Measurements from ENCODE around the gene PSME3IP1.

PSME3IP1 gene, protein sequence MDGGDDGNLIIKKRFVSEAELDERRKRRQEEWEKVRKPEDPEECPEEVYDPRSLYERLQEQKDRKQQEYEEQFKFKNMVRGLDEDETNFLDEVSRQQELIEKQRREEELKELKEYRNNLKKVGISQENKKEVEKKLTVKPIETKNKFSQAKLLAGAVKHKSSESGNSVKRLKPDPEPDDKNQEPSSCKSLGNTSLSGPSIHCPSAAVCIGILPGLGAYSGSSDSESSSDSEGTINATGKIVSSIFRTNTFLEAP

DNA sequence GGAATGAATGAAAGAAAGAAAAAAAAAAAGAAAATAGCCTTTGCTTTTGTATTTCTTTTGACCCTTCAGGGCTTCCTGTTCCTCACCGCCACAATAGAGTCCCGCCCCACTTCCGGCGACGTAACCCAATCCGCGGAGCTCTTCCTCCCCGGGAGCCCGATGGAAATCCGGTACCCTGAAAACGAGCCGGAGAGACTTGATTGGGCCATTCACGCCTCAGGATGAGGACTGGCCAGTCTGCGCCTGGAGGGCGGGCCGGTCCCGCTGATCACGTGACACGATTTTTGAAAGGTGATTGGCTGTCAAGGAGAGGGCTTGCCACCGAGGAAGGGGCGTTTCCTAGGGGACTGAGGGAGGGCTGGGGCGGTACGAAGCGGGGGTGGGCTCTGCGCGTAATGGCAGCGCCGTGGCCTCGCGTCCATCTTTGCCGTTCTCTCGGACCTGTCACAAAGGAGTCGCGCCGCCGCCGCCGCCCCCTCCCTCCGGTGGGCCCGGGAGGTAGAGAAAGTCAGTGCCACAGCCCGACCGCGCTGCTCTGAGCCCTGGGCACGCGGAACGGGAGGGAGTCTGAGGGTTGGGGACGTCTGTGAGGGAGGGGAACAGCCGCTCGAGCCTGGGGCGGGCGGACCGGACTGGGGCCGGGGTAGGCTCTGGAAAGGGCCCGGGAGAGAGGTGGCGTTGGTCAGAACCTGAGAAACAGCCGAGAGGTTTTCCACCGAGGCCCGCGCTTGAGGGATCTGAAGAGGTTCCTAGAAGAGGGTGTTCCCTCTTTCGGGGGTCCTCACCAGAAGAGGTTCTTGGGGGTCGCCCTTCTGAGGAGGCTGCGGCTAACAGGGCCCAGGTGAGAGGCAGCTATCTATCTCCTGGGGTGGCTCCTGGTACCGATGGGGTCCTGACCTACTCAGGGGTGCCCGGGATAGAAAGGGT is at the start of gene PSME3IP1, which contains the start of gene RSPRY1:
PSME3IP1 (minus strand) TSS at position 95 of the 927 bp plus-strand sequence. CDS start 12,185 bp downstream, outside the sequence.
RSPRY1 (plus strand) TSS at position 385 of the 927 bp plus-strand sequence. CDS start 18,330 bp downstream, outside the sequence.
- intact Hi-C loops (cut with micrococcal nuclease): loop anchor here (1.0 kb wide), 1 partner anchor 59 kb away; the partner anchor contains the start of gene ARL2BP
- Mint-ChIP-seq H3K4me1 (ENCODE audit: low read depth) (peaks cover 49% of the 10 kb centered on the region), H3K9me3 (no peaks in the 10 kb centered on the region), H3K36me3 (ENCODE audit: low read depth) (peaks cover 34% of the 10 kb centered on the region), H3K27ac (peak within 1 kb of the TSS; percentile 93), H3K4me3 (peak within 1 kb of the TSS; percentile 93), H3K27me3 (no peaks in the 10 kb centered on the region)

DNA sequence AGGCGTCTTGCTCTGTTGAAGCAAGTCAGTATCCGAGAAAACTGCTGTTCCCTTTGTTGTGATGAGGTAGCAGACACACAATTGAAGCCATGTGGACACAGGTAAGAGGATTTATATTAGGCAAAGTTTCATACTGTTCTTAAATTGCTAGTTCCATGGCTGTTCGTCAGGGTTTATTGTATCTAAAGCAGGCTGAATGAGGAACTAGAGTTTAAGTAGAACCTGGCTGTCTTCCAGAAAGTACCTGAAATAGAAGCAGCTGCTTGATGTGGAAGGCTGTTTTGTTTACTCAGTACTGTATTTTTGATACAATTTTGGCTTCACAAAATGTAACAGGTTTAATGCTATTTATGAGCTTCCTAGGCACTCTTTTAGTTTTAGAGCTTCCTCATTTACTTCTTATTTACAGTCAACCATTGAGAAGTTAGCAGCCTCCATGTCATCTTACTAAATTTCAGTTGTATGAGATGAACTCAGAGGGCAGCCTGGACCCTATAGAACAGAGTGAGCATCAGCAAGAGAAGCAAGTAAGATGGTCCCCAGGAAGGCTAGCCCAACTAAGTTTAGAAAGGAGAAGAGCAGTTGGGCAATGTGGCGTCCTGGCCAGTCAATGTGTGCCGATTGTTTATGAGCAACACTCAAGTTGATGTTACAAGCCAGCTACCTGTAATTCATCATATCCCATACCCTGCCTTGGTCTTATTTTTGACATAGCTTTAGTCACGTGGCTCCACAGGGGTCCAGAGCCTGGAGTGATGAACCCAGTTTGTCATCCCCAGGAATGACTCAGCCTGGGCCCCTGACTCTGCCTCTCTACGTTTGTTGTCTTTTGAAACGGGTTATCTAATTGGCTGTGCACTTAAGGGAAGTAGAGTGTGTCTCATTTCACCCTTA is 49.5 kb upstream of the PSME3IP1 start:
- Mint-ChIP-seq H3K9me3 (no peaks in the 10 kb centered on the region), H3K4me1 (ENCODE audit: low read depth) (peaks cover 11% of the 10 kb centered on the region), H3K4me3 (no peak overlapping the region), H3K27ac (peak overlapping the region; percentile 56), H3K36me3 (ENCODE audit: low read depth) (peaks cover 78% of the 10 kb centered on the region), H3K27me3 (no peaks in the 10 kb centered on the region)
- intact Hi-C loops (cut with micrococcal nuclease): no loop called here

DNA sequence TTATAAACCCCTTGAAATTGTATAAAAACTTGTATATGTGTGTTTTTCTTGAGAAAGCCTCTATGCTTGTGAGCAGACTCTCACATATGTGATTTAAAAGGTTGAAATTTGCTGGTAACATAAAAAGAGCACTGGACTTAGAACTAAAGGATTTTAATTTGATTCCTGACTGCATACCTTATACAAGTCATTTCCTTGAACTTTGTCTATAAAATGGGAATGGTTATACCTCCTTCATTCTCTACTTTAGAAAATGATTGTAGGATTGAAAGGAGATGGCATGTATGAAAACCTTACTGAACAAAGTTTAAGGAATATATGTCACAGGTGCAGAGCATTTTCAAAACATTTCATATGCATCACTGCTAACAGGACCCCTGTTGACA is 48.9 kb upstream of the PSME3IP1 start:
- H3K27me3 Mint-ChIP-seq: no peaks in the 10 kb centered on the region
- peaks cover 10% of the 10 kb centered on the region for H3K4me1 Mint-ChIP-seq (ENCODE audit: low read depth)
- intact Hi-C loops (cut with micrococcal nuclease): no loop called here
- H3K9me3 Mint-ChIP-seq: no peaks in the 10 kb centered on the region
- no peak overlapping the region for H3K4me3 Mint-ChIP-seq
- peaks cover 85% of the 10 kb centered on the region for H3K36me3 Mint-ChIP-seq (ENCODE audit: low read depth)
- no peak overlapping the region for H3K27ac Mint-ChIP-seq

DNA sequence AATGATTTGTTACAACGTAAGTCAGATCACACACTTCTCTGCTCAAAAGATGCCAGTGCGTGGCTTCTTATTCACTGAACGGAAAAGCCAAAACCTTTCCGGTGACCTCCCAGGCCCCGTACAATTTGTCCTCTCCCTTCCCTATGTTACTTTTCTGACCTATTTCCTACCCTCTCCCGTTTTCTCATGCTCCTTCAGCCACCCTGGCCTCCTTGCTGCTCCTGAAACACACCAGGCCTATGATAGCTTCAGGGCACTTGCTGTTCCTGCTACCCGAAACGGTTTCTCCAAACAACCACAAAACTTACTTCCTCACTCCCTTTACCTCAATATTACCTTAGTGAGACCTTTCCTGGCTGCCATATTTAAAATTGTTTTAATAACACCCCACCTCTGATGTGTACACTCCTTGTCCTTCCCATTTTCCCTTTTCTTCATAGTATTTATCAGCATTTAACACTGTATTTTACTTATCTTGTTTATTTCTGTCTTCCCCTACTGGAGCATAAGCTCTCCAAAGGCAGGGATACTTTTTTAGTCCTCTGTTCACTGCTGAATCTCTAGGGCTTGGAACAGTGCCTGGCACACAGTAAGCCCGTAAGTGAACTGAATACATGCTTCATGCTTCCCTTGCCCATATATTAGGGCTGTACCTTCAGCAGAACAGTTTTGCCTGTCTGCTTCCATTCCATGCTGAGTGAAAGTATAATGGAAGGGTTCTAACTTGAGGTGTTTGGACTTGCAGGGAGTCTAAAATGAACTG is 48.3 kb upstream of the PSME3IP1 start:
- Mint-ChIP-seq H3K4me1 (ENCODE audit: low read depth) (peaks cover 10% of the 10 kb centered on the region), H3K27me3 (no peaks in the 10 kb centered on the region), H3K27ac (no peak overlapping the region), H3K4me3 (no peak overlapping the region), H3K36me3 (ENCODE audit: low read depth) (peaks cover 86% of the 10 kb centered on the region), H3K9me3 (no peaks in the 10 kb centered on the region)
- intact Hi-C loops (cut with micrococcal nuclease): no loop called here

DNA sequence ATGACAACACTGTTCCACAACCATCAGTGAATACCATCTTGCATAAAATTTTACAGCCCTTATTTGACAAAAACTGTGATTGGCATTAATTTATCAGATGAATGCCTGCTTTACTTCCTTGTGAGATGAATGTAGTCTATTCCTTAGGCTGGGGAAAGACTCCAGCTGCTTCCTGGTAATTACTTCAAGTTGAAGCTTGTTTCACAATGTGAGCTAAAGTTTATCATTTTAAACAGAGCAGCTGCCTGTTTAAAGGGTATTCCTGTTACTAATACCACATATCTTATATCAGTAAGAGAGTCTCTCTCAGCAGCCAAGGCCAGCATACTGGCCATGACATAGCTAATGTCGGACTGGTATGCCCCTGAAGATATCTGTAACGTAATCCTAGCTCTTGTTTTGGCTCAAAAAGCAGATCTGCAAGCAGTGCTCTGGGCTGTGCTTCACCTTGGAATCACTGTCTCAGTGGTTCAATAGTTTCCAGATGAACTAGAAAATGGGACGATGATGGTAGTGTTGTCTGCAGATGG is 46.0 kb upstream of the PSME3IP1 start:
- intact Hi-C loops (cut with micrococcal nuclease): no loop called here
- no peak overlapping the region for H3K4me3 Mint-ChIP-seq

DNA sequence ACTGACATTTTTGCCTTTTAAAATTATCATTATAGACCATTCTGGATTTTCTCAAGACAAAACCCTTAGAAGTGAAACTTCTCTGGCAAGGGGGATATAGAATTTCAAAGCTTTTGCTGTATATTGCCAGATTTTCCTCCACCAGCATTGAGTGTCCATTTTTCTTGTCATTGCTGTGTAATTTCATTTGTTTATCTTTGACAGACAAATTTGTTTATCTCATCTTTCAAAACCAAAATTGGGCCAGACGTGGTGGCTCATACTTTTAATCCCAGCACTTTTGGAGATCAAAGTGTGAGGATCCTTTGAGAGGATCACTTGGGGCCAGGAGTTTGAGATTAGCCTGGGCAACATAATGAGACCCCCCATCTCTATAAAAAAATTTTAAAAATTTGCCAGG is 43.2 kb upstream of the PSME3IP1 start:
- H3K27me3 Mint-ChIP-seq: no peaks in the 10 kb centered on the region
- no peaks in the 10 kb centered on the region for H3K4me1 Mint-ChIP-seq (ENCODE audit: low read depth)
- intact Hi-C loops (cut with micrococcal nuclease): no loop called here
- no peak overlapping the region for H3K27ac Mint-ChIP-seq
- no peaks in the 10 kb centered on the region for H3K9me3 Mint-ChIP-seq
- H3K4me3 Mint-ChIP-seq: no peak overlapping the region
- peaks cover 99% of the 10 kb centered on the region for H3K36me3 Mint-ChIP-seq (ENCODE audit: low read depth)

More for the DNA sequence above, 46.0 kb upstream of the PSME3IP1 start:
- peaks cover 91% of the 10 kb centered on the region for H3K36me3 Mint-ChIP-seq (ENCODE audit: low read depth)
- H3K4me1 Mint-ChIP-seq (ENCODE audit: low read depth): peaks cover 10% of the 10 kb centered on the region
- no peaks in the 10 kb centered on the region for H3K27me3 Mint-ChIP-seq
- H3K27ac Mint-ChIP-seq: no peak overlapping the region
- H3K9me3 Mint-ChIP-seq: no peaks in the 10 kb centered on the region

DNA sequence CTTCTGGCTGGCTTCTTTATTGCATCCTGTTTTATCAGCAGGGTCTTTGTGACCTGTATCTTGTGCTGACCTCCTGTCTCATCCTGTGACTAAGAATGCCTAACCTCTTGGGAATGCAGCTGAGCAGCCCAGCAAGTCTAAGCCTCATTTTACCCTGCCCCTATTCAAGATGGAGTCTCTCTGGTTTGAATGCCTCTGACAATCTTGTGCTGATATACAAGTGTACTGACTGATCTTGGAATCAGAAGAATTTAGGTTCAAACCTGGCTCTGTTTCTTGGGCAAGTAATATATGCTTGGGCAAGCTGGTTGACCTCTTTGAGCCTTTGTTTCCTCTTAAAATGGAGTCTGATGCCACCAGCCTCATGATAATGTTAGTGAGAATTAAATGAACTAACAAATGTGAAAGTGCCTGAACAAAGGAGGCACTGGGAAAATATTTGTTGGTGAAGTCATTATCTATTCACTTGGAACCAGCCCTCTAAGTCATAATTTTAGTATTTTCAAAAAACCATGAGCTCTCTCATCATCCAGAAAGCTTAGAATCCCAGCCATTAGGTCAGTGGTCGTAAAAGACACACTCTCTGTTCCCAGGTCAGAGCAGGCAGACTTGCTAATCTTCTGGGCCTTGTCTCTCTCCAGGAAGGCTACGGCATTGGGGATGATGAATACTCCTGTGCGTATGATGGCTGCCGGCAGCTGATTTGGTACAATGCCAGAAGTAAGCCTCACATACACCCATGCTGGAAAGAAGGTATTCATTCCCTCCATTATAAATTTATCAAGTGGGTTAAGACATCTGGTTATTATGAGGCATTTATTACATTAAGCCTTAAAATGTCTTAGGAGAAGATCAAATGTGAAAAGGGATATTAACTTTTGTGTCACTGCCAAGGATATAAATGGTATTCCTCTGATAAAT is 41.1 kb upstream of the PSME3IP1 start:
- peaks cover 99% of the 10 kb centered on the region for H3K36me3 Mint-ChIP-seq (ENCODE audit: low read depth)
- no peak overlapping the region for H3K4me3 Mint-ChIP-seq
- intact Hi-C loops (cut with micrococcal nuclease): no loop called here
- H3K27me3 Mint-ChIP-seq: no peaks in the 10 kb centered on the region
- H3K9me3 Mint-ChIP-seq: no peaks in the 10 kb centered on the region
- no peak overlapping the region for H3K27ac Mint-ChIP-seq
- no peaks in the 10 kb centered on the region for H3K4me1 Mint-ChIP-seq (ENCODE audit: low read depth)

DNA sequence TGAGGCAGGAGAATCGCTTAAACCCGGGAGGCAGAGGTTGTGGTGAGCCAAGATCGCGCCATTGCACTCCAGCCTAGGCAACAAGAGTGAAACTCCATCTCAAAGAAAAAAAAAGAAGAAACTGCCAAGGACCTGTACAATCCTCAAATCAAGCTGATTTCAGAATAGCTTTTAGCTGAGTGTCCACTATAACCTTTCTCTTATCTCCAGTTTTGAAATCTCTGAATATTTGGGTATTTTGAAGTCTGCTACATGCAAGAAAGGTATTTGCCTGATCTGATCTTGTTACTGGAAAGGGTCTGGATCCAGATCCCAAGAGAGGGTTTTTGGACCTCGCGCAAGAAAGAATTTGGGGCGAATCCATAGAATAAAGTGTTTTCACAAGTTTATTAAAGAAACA is 40.1 kb upstream of the PSME3IP1 start:
- intact Hi-C loops (cut with micrococcal nuclease): no loop called here
- Mint-ChIP-seq H3K9me3 (no peaks in the 10 kb centered on the region), H3K4me3 (no peak overlapping the region), H3K36me3 (ENCODE audit: low read depth) (peaks cover 100% of the 10 kb centered on the region), H3K27me3 (no peaks in the 10 kb centered on the region), H3K4me1 (ENCODE audit: low read depth) (no peaks in the 10 kb centered on the region), H3K27ac (no peak overlapping the region)

DNA sequence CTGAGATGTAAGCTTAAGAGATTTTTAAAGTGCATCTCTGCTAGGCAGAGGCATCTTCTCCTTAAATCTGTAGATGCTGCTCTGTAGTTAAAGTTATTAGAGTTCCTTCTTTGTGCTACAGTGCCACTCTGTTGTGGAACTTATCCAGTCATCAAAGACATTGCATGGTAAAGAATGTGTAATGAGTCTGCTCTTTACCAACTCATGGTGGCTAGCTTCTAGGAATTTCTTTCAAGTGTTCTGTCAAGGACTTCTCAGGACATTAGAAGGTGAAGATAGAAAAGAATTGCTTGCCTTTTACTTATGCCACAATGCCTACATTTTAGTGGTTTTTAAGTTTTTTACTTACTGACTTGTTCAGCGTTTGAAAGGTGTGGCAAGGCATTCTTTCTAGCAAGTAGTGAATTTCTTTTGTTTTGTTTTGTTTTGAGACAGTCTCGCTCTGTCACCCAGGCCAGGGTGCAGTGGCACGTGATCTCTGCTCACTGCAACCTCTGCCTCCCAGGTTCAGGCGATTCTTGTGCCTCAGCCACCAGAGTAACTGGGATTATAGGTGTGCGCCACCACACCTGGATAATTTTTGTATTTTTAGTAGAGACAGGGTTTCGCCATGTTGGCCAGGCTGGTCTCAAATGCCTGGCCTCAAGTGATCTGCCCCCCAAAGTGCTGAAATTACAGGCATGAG is 39.0 kb upstream of the PSME3IP1 start:
- intact Hi-C loops (cut with micrococcal nuclease): no loop called here
- Mint-ChIP-seq H3K27me3 (no peaks in the 10 kb centered on the region), H3K27ac (no peak overlapping the region), H3K4me1 (ENCODE audit: low read depth) (no peaks in the 10 kb centered on the region), H3K9me3 (no peaks in the 10 kb centered on the region), H3K36me3 (ENCODE audit: low read depth) (peaks cover 100% of the 10 kb centered on the region), H3K4me3 (no peak overlapping the region)

DNA sequence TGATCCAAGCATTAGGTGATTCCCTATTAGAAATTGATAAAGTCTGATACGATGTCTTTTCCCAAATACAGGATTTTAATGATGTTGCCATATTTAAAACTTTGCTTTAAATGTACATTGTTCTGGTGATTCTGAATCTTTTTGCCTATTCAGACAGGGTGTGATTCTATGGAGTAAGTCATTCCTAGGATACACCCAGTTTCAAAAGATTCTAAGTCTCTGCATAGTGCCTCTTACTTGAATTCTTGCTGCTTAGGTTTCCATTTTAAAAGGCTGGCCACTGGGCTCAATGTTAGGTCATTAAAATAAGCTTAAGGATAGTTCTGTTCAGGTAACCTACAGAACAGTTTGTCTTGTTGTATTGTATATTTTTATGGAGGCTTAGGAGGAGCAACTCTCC is 37.2 kb upstream of the PSME3IP1 start:
- Mint-ChIP-seq H3K9me3 (peaks cover 8% of the 10 kb centered on the region), H3K4me1 (ENCODE audit: low read depth) (no peaks in the 10 kb centered on the region), H3K27ac (no peak overlapping the region), H3K27me3 (no peaks in the 10 kb centered on the region), H3K36me3 (ENCODE audit: low read depth) (peaks cover 100% of the 10 kb centered on the region), H3K4me3 (no peak overlapping the region)
- intact Hi-C loops (cut with micrococcal nuclease): no loop called here

DNA sequence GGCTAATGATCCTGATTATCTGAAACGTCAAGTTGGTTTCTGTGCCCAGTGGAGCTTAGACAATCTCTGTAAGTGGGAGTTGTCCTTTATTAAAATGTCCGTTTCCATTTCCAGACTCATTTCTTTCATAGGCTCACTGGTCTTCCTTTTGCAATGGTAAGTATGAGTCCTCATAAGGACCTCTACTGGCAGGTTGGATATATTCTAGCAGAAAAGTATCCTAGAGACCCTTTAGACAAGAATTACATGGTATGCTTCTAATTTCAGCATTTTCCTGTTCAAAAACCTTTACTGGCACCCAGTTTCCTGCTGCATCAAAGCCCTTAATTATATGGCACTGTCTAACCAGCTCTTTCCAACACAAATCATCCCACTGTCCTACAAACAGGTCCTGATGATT is 31.1 kb upstream of the PSME3IP1 start:
- no peaks in the 10 kb centered on the region for H3K27me3 Mint-ChIP-seq
- H3K27ac Mint-ChIP-seq: no peak overlapping the region
- peaks cover 99% of the 10 kb centered on the region for H3K36me3 Mint-ChIP-seq (ENCODE audit: low read depth)
- H3K4me3 Mint-ChIP-seq: no peak overlapping the region
- peaks cover 40% of the 10 kb centered on the region for H3K9me3 Mint-ChIP-seq
- H3K4me1 Mint-ChIP-seq (ENCODE audit: low read depth): no peaks in the 10 kb centered on the region
- intact Hi-C loops (cut with micrococcal nuclease): no loop called here

DNA sequence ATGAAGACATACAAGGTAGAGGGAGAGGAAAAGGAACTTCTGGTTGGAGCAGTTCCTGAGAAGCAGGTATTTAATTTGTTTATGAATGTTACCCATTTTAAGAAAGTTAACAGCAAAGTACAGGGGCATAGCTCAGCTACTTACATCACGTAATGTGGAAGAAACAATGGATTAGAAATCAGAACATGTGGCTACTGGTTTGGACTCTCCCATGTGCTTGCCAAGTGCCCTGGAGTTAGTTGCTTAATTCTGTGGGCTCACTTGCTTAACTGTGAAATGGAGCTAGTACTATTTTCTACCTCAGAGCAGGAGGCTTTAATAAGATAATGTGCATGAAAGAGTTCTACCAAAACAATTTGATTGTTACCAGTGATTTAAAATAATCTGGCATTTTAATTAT is 27.6 kb upstream of the PSME3IP1 start:
- H3K4me1 Mint-ChIP-seq (ENCODE audit: low read depth): no peaks in the 10 kb centered on the region
- H3K27ac Mint-ChIP-seq: no peak overlapping the region
- no peak overlapping the region for H3K4me3 Mint-ChIP-seq

More for the DNA sequence above, 27.6 kb upstream of the PSME3IP1 start:
- intact Hi-C loops (cut with micrococcal nuclease): no loop called here
- Mint-ChIP-seq H3K9me3 (peaks cover 37% of the 10 kb centered on the region), H3K27me3 (no peaks in the 10 kb centered on the region), H3K36me3 (ENCODE audit: low read depth) (peaks cover 95% of the 10 kb centered on the region)
